ENCODE measurements around the gene MRI1.

GRCh38 chr19:13813147-13813546, 48.8 kb downstream of the MRI1 start:
- TF ChIP-seq RAD21 (IDR thresholded peaks at IDR 0.05; ENCODE audit: insufficient read depth, low read depth, low read length) (no peak), RELA (IDR thresholded peaks at IDR 0.05; ENCODE audit: borderline replicate concordance, partially characterized antibody) (no peak), SRF (IDR thresholded peaks at IDR 0.05; ENCODE audit: low read depth in 2 of 2, low read length in 2 of 2) (no peak), ELK1 (IDR thresholded peaks at IDR 0.05; ENCODE audit: low read depth, low read length) (no peak), JUND (IDR thresholded peaks at IDR 0.05; ENCODE audit: low read depth, low read length) (no peak), E2F4 (IDR thresholded peaks at IDR 0.05; ENCODE audit: low read depth, low read length) (no peak), CTCF (IDR thresholded peaks at IDR 0.05 in 2 of 3, conservative IDR thresholded peaks at IDR 0.05 in 1 of 3; ENCODE audit: control insufficient read depth in 2 of 3, extremely low read depth in 1 of 3, insufficient read depth in 1 of 3, low read depth in 3 of 3, low read length in 3 of 3) (no peak), ZNF274 (IDR thresholded peaks at IDR 0.05; ENCODE audit: insufficient read depth, insufficient read length) (no peak)
